B cell (primary cell): Measurements from ENCODE around the gene DOCK4.

Experiments used
- CTCF ChIP-seq: fragments of 200-600 bp; IDR thresholded peaks from one replicate; pipeline ENCODE4 v1.8.0; 2022; ENCODE audit warnings: antibody characterized with exemption, mild to moderate bottlenecking
- EZH2 ChIP-seq: IDR thresholded peaks from 2 replicates; pipeline ENCODE4 v1.6.1; 2012; ENCODE audit warnings: borderline replicate concordance, low read depth, mild to moderate bottlenecking, moderate library complexity, low read length; ENCODE audit not compliant: insufficient read depth, poor library complexity, severe bottlenecking

GRCh38 chr7:112056409-112056808 lies 149.8 kb downstream of the DOCK4 start:
- TF ChIP-seq CTCF: no peak
- no peak for TF ChIP-seq EZH2
